ENCODE measurements around the gene PCLO.
"Not testable (repeated sequence)": the region's sequence is repeated elsewhere in the genome, so short reads cannot be mapped to it uniquely, and the experiment has no call there.

The PCLO gene

DNA sequence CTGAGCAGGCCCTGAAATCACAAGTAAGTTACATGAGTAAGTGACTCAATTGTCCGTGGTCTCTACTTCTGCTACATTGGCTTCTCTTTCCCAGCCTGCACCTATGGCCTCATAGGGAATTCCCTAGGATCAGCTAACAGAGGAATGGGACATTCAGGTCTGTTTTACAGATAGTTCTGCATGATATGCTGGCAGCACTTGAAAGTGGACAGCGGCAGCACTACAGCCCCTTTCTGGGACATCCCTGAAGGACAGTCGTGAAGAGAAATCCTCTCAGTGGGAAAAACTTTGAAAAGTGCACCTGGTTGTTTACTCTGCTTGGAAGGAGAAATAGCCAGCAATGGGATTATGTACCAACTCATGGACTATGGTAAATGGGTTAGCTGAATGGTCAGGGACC, 426.1 kb downstream of the PCLO start:
- DNase-seq (ENCODE audit: low read depth) = no peak

DNA sequence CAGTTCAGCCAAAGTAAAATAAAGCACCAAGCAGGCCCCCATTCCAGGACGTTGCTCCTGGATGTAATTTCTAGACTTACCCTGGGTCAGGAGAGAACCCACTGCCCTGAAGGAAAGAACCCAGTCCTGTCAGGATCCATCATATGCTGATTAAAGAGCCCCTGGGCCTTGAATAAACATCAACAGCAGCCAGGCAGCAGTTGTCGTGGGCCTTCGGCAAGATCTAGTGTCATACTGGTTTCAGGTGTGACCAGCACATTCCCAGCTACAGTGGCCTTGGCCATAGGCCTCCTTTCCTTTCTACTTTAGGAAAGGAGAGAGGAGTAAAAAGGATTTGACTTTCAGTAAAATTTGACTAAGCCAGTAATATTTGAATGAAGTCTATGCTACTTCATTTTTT, 430.0 kb downstream of the PCLO start:
- DNase-seq (ENCODE audit: low read depth) = no peak

DNA sequence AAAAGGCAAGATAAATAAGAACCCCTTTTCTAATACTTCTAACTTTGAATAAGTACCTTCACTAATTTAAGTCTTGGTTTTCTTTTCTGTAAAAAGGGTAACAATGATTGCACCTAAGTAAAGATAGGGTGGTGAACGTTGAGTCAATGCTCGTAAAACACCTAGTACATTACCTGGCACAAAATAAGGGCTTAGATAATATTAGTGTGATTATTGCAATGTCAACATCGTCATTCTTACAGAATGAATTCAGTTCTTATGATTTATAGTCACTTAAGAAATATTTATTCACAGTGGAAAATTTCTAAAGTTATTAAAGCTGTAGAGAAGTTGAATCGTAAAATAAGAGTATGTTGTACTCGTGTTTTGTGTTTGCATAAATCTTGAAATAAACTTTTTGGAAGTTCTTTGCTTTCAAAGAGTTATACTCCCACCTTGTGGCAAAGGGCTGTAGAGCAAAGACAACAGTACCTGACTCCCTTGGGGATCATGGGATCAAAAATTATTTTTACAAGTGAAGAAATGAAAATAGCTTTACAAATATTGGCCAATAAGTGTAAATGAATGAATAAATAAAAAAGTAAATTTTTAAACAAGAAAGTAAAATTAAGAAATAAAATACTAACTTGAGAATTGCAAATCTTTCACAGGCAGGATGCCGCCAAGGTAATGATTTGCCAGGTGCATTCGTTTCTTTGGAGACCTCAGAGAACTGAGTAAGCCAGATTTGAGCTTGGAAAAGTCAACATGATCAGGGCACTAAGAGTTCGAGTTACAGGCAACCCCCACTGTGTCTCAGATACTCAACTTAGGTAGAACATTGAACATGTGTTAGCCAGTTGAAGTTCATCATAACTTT, 433.3 kb downstream of the PCLO start:
- DNase-seq (ENCODE audit: low read depth) = peak; percentile 48

DNA sequence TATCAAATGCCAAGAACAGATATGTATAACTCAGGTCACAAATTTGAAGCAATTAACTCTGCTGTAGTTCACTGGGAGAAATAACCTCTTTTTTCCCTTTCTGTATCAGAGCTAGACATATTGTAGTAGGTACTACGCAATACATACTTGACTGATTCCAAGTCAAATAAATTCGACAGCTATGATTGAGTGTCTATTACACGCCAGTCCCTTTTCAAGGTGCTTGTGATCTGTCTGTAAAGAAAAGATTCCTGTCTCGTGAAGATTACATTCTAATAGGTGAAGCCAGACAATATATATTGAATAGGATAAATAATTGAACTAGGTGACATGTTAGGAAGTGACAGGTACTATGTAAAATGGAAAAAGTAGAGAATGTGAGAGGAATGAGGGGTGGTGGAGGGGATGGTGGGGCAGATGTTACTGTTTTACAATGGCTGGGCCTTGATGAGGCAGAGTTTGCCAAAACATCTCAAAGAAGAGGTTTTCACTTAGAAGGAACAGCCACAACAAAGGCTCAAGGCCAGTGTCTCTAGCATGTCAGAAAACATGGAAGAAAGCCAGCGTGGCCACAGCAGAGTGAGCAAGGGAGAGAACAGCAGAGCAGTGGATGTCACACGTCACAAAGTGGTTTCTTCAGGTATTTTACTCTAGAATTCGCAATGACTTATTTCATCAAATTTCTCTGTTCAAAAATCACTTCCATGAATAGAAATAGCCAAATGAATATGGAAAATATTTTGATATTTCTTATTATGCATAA, 436.5 kb downstream of the PCLO start:
- DNase-seq (ENCODE audit: low read depth) = no peak

DNA sequence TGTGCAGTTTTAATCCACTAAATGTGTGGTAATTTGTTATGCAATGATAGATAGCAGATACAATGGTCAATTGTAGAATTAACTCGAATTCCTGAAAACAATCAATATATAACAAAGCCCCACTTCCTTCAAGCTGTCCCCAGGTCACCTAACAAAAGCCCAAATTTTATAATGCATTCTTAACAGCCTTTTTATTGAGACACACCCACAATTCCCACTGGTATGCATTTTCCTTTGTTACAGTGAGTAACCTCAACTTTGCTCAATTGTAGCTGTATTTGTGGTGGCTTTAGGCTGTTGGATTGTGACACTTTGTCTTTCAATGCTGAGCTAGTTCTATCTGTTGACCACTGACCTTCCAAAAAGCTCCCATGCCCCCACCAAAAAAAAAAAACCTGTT, 439.3 kb downstream of the PCLO start:
- no peak for DNase-seq (ENCODE audit: low read depth)

DNA sequence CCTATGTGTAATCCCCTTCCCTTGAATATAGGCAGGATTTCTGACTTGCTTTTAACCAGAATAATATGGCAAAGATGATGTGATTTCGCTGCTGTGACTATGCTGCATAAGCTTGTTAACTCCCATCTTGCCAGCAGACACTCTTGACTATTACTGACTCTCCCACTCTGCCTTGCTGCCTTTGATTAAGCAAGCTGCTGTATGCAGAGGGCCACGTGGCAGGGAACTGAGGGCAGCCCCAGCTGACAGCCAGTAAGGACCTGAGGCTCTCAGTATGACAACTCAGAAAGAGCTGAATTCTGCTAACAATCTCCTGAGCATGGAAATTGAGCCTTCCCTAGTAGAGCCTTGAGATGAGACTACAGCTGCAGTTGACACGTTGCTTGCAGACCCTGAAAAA, 439.7 kb downstream of the PCLO start:
- peak; percentile 14 for DNase-seq (ENCODE audit: low read depth)

DNA sequence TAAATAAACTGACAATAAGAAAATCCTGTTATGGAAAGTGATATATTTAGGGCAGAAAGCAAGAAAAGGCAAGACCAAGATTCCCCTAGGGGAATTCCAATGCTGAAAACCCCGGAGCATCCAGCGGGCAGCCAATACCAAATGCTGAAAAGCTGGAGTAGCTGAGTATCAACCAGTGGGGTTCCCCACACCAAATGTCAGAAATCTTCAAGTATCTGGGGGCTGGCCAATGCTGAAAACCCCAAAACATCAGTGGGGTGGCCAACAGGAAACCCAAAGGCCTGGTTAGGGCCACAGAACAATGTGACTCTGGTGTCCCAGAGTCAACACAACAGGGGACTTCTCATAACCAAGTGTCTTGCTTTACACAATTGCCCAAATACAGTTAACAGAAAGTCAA, 447.3 kb downstream of the PCLO start:
- no peak for DNase-seq (ENCODE audit: low read depth)

DNA sequence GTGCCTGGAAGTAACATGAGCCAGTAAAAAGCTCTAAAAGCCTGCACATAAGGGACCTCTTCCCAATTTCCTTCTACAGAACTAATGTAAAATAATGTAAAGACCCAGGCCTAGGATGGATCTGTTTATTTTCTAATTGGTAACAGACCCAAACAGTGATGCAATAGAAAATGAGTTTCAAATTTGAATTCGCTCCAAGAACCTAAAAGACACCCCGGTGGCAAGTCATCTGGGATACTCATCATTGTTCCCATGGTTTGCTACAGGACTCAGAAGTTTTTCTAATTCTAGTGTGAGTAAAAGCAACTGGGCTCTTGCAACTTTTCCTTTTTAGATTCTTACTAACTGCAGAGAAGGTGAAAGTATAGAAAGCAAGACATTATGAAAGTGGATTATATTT, 447.8 kb downstream of the PCLO start:
- DNase-seq (ENCODE audit: low read depth) = no peak

DNA sequence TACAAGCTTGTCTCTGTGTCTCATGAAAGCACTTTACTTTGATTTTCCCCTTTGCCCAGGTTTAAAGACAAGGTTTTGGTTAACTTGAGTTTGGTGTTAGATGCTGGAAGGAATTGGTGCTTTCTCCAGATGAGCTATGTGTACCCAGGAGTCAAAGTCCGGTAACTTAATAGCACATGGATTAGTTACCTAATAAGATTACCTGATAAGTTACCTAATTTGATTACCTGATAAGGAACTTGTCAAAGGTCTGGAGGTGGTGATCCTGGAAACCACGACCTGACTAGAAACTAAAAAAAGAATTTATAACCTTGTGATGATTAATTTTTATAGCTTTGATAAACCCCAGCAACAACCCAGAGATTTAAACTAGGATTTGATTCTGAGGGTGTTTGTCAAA, 449.2 kb downstream of the PCLO start:
- DNase-seq (ENCODE audit: low read depth) = no peak

DNA sequence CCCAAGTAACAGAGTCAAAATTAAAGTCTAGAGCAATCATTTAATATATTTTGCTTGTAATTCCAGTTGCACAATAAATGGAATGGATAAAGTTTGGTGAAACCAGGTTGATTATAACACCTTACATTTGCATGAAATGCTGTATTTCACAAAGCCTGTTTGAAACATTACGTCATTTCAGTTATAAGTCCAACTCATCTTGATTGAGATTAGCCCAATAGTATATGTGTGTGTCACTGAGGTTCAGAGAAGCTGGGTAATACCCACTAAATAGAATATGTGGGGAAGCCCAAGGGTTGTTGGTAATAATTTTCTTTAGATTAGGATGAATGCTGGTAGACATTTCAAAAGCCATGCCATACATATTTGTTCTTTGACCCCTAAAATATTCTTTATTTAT, 456.3 kb downstream of the PCLO start:
- DNase-seq (ENCODE audit: low read depth) = not testable (repeated sequence)

DNA sequence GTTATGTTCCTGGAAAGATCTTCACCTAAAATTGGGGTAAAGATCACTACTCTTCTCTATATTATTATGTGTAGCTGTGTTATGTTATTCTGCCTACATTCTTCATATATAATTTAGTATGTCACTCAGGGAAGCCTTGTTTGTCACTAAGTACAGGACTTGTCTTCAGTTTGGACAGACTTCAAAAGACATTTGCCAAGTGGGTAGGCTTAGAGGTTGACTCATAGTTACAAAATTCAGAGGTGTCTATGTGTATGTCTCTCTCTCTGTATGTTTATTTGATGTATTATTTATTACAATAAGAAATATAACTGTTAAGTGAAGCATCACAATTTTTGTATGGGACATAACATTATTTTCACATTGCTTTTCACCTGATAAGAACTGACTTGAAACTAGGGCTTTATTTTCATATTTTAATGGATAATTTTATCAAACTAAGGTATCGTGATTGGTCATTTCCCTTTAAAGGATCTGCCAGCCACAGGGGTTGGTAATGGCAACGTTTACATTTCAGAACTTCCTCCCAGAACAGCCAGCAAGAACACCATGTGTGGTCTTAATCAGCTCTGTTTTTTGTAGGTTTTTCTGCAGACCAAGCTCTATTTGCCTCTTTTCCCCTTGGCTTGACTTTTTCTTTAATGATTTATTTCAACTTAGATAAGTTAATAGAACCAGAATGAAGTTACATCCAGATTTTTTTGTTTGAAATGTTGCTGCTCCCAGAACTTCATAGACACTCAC, 457.0 kb downstream of the PCLO start:
- no peak for DNase-seq (ENCODE audit: low read depth)

DNA sequence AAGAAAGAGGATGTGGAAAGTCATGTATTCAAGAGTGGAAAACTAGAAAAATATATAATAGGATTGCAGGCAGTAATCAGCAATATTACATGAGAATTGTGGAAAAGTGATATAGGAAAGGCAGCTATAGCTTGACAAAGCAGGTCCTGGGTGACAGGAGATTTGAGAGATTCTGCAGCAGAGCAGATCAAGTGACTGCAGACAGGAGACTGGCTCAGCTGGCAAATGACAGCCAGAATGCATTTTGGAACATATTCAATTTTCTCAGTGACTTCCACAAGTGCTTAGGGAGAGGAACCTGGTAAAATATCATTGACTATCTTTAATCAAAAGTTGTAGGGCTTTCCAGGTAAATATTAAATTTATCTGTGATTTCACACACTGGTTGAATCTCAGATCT, 458.6 kb downstream of the PCLO start:
- no peak for DNase-seq (ENCODE audit: low read depth)

All from amniotic epithelial cell (primary cell).